Large intestine (tissue), 3 donors: ENCODE measurements around the gene ADARB2. TPM values are rescaled to one million over a fixed set of nuclear protein-coding genes. Genes with fewer than 3 reads are reported as not detected.
"Not testable (repeated sequence)": the region's sequence is repeated elsewhere in the genome, so short reads cannot be mapped to it uniquely, and the experiment has no call there.

Experiments
- DNase-seq, 2 donors: peaks; one replicate each; pipeline versions ENCODE4 v3.0.0 to v3.0.0-alpha.2; 2013
- H3K27ac ChIP-seq: one replicate; pipeline ENCODE4 v1.5.1; 2013; ENCODE audit warnings: low read length
- H3K27me3 ChIP-seq: 2 replicates; pipeline ENCODE4 v1.6.1; 2013; ENCODE audit warnings: low read length; ENCODE audit not compliant: control insufficient read depth, insufficient read depth
- H3K36me3 ChIP-seq: 2 replicates; pipeline ENCODE4 v1.6.1; 2013; ENCODE audit warnings: low read length; ENCODE audit not compliant: control insufficient read depth, insufficient read depth
- H3K4me1 ChIP-seq: one replicate; pipeline ENCODE4 v1.6.1; 2013; ENCODE audit warnings: low read length; ENCODE audit not compliant: control insufficient read depth, insufficient read depth
- H3K4me3 ChIP-seq: one replicate; pipeline ENCODE4 v1.5.1; 2013; ENCODE audit warnings: low read length
- H3K9me3 ChIP-seq: one replicate; pipeline ENCODE4 v1.6.1; 2013; ENCODE audit warnings: mild to moderate bottlenecking, low read depth, low read length, moderate library complexity; ENCODE audit not compliant: control insufficient read depth
- WGBS: methylation state at CpG from one replicate; pipeline ENCODE4 v1.1.5; 2013; ENCODE audit warnings: low lambda C conversion rate; ENCODE audit not compliant: insufficient coverage; 5-methylcytosine and 5-hydroxymethylcytosine counted together
- polyA plus RNA-seq: library from polyadenylated mRNA; unstranded; fragments of 120-200 nt; gene quantifications from one replicate; pipeline ENCODE4 v1.2.1, GENCODE V29; 2013

The ADARB2 gene
- polyA plus RNA-seq, 1 donor = 0.52 TPM

GRCh38 chr10:1617376-1618317 is 119.7 kb downstream of the ADARB2 start:
- DNase-seq, H3K27ac ChIP-seq, H3K4me3 ChIP-seq, H3K9me3 ChIP-seq, H3K27me3 ChIP-seq, H3K36me3 ChIP-seq, H3K4me1 ChIP-seq: not testable (repeated sequence)
- WGBS = 0% methylated on average over 1 of the region's 13 CpGs

- H3K36me3 ChIP-seq, H3K27me3 ChIP-seq, DNase-seq, H3K9me3 ChIP-seq, H3K27ac ChIP-seq, H3K4me1 ChIP-seq, H3K4me3 ChIP-seq: not testable (repeated sequence)
- no CpG with 5 or more reads among the region's 9 CpGs for WGBS
Measured at GRCh38 chr10:1616701-1617100, 120.6 kb downstream of the ADARB2 start.

DNA sequence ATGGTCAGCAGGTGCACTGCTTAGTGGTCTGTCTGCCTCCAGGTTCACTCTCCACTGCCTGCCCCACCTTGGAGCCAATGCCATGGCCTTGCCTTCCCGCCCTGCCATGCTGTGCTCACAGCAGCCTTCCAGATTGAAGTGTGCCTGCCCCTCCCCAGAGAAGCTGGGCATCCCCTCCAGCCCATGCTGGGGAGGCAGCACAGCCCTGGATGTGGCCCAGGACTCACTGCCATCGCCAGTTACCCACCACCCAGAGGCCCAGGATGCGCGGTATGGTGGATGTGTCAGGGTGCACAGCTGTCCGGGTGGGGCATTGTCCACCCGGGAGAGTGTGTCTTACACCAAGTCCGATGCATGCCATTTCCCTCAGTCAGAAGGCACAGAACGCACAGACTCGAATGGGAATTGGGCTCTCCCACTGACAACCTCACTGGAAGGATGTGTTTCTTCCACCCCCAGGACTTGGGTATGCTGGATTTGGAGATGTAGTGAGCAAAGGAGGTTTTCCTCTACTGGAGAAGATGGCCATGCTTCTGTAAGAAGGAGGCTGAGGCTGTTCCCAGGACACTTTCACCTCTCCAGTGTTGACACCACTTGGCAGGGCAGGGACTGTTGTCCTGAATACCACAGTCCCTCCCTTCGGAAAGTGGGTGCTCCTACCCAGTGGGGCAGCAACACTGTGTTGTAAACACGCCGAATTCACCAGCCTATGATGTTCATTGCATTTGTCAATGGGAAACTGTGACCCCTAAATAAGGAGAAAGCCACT is 122.0 kb downstream of the ADARB2 start:
- no peak overlapping the region for H3K4me3 ChIP-seq
- peaks cover 8% of the 10 kb centered on the region for H3K27me3 ChIP-seq
- H3K9me3 ChIP-seq = no peaks in the 10 kb centered on the region
- no peak for DNase-seq
- WGBS = no CpG with 5 or more reads among the region's 12 CpGs
- no peaks in the 10 kb centered on the region for H3K4me1 ChIP-seq
- no peak overlapping the region for H3K27ac ChIP-seq
- no peaks in the 10 kb centered on the region for H3K36me3 ChIP-seq

- WGBS = no CpG with 5 or more reads among the region's 9 CpGs
- H3K36me3 ChIP-seq = no peaks in the 10 kb centered on the region
- DNase-seq = no peak
- H3K9me3 ChIP-seq = no peaks in the 10 kb centered on the region
- H3K4me1 ChIP-seq = no peaks in the 10 kb centered on the region
- peaks cover 18% of the 10 kb centered on the region for H3K27me3 ChIP-seq
- no peak overlapping the region for H3K4me3 ChIP-seq
- H3K27ac ChIP-seq = no peak overlapping the region
Measured at GRCh38 chr10:1613511-1613910, 123.8 kb downstream of the ADARB2 start.

DNA sequence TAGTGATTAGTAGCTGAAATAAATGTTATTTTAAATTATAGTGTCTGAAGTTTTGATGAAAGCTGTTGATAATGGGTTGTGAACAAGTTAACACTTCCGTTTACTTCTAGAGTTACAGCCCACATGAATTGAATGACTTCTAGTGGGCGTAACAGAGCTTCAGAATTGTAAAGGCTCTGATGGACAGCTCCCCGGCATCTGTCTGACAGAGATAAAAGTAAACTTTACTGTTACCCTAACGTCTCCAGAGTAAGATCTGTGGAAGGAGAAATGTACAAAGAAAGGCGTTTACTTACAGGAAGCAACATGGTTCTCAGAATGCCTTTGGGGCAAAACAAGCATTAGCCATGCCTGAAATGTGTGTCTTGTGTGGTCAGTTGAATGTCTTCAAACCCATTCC is 124.4 kb downstream of the ADARB2 start:
- WGBS = 71% methylated on average over 1 of the region's 5 CpGs

GRCh38 chr10:1611936-1612550 is 125.3 kb downstream of the ADARB2 start:
- Histone ChIP-seq H3K27ac (no peak overlapping the region), H3K27me3 (peaks cover 25% of the 10 kb centered on the region), H3K4me1 (no peaks in the 10 kb centered on the region), H3K36me3 (no peaks in the 10 kb centered on the region), H3K4me3 (no peak overlapping the region), H3K9me3 (no peaks in the 10 kb centered on the region)
- DNase-seq = no peak
- whole genome bisulfite sequencing = no CpG with 5 or more reads among the region's 21 CpGs

More for the DNA sequence above, 124.4 kb downstream of the ADARB2 start:
- peaks cover 22% of the 10 kb centered on the region for H3K27me3 ChIP-seq
- no peaks in the 10 kb centered on the region for H3K36me3 ChIP-seq
- H3K27ac ChIP-seq = no peak overlapping the region
- no peaks in the 10 kb centered on the region for H3K9me3 ChIP-seq
- H3K4me1 ChIP-seq = no peaks in the 10 kb centered on the region
- H3K4me3 ChIP-seq = no peak overlapping the region
- DNase-seq = no peak

- Histone ChIP-seq H3K4me3 (no peak overlapping the region), H3K27ac (no peak overlapping the region), H3K27me3 (peaks cover 25% of the 10 kb centered on the region), H3K4me1 (no peaks in the 10 kb centered on the region), H3K36me3 (no peaks in the 10 kb centered on the region), H3K9me3 (no peaks in the 10 kb centered on the region)
- 89% methylated on average over 3 of the region's 22 CpGs for WGBS
- DNase-seq = no peak
Measured at GRCh38 chr10:1610986-1611770, 126.1 kb downstream of the ADARB2 start.

DNA sequence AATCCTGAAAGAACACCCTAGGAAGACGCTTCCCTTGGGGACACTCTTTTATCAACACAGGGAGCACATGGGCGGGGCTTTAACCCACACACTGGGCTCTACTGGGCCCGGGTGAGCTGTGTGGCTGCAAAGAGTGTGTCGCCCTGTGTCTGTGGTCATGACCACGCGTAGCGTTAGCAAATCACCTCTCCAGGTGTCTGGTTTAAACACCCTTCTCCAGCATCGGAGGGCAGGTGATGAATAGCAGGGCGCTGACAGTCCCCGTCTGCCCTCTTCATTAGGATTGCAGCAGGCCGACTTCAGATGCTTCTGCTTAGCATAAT is 127.7 kb downstream of the ADARB2 start:
- no peaks in the 10 kb centered on the region for H3K9me3 ChIP-seq
- no peak overlapping the region for H3K4me3 ChIP-seq
- WGBS = 60% methylated on average over 1 of the region's 11 CpGs
- H3K27ac ChIP-seq = no peak overlapping the region
- no peak for DNase-seq
- no peaks in the 10 kb centered on the region for H3K4me1 ChIP-seq
- H3K36me3 ChIP-seq = no peaks in the 10 kb centered on the region
- peaks cover 25% of the 10 kb centered on the region for H3K27me3 ChIP-seq

- peaks cover 25% of the 10 kb centered on the region for H3K27me3 ChIP-seq
- H3K4me1 ChIP-seq = no peaks in the 10 kb centered on the region
- 100% methylated on average over 1 of the region's 28 CpGs for WGBS
Measured at GRCh38 chr10:1608851-1609647, 128.3 kb downstream of the ADARB2 start.

More at GRCh38 chr10:1608851-1609647, 128.3 kb downstream of the ADARB2 start:
- H3K9me3 ChIP-seq = no peaks in the 10 kb centered on the region
- no peak for DNase-seq
- no peaks in the 10 kb centered on the region for H3K36me3 ChIP-seq
- no peak overlapping the region for H3K4me3 ChIP-seq
- no peak overlapping the region for H3K27ac ChIP-seq
